Measurements from ENCODE around the gene MAP3K4.

Gene MAP3K4

GRCh38 chr6:161010418-161010817 is 18.8 kb downstream of the MAP3K4 start:
- no peak for DNase-seq

- no peak for DNase-seq
Measured at GRCh38 chr6:161011492-161012480, 20.2 kb downstream of the MAP3K4 start.

- DNase-seq, result no peak
Measured at GRCh38 chr6:161013695-161014094, 22.1 kb downstream of the MAP3K4 start.

- no peak for DNase-seq
Measured at GRCh38 chr6:161017766-161018564, 26.4 kb downstream of the MAP3K4 start.

GRCh38 chr6:161019324-161019839 is 27.8 kb downstream of the MAP3K4 start:
- no peak for DNase-seq

- no peak for DNase-seq
Measured at GRCh38 chr6:161021543-161021942, 30.0 kb downstream of the MAP3K4 start.

GRCh38 chr6:161021998-161022743 is 30.6 kb downstream of the MAP3K4 start:
- no peak for DNase-seq

- DNase-seq, result no peak
Measured at GRCh38 chr6:161023316-161023715, 31.7 kb downstream of the MAP3K4 start.

GRCh38 chr6:161024364-161024920 is 32.9 kb downstream of the MAP3K4 start:
- DNase-seq, result no peak

- no peak for DNase-seq
Measured at GRCh38 chr6:161027385-161027784, 35.8 kb downstream of the MAP3K4 start.

GRCh38 chr6:161029195-161029809 is 37.7 kb downstream of the MAP3K4 start:
- DNase-seq, result no peak

- no peak for DNase-seq
Measured at GRCh38 chr6:161031721-161032495, 40.3 kb downstream of the MAP3K4 start.

GRCh38 chr6:161033667-161034066 is 42.1 kb downstream of the MAP3K4 start:
- DNase-seq, result no peak

GRCh38 chr6:161035182-161035980 is 43.8 kb downstream of the MAP3K4 start:
- no peak for DNase-seq

- DNase-seq, result no peak
Measured at GRCh38 chr6:161035981-161036263, 44.4 kb downstream of the MAP3K4 start.

GRCh38 chr6:161037873-161038228 is 46.3 kb downstream of the MAP3K4 start:
- no peak for DNase-seq

- no peak for DNase-seq
Measured at GRCh38 chr6:161038229-161039031, 46.9 kb downstream of the MAP3K4 start.

- no peak for DNase-seq
Measured at GRCh38 chr6:161041274-161041673, 49.7 kb downstream of the MAP3K4 start.

- DNase-seq, result no peak
Measured at GRCh38 chr6:161044335-161044734, 52.8 kb downstream of the MAP3K4 start.

GRCh38 chr6:161048641-161049040 is 57.1 kb downstream of the MAP3K4 start:
- DNase-seq, result no peak

Data from activated CD4-positive, alpha-beta T cell treated with anti-CD3 and anti-CD28 coated beads for 48 hours (primary cell).